Esophagus muscularis mucosa (tissue), 4 donors: ENCODE results near the gene KCNA1. TPM values are rescaled to one million over a fixed set of nuclear protein-coding genes. Genes with fewer than 3 reads are reported as not detected.

Source experiments
- DNase-seq: peaks from one replicate; pipeline ENCODE4 v3.0.0-alpha.2; 2017; ENCODE audit errors: extremely low spot score
- H3K27ac ChIP-seq, 4 donors: fragments of 200-600 bp; sonication (generic); replicated peaks in 1 of 4; 1 replicate in 3 of 4; 2 replicates in 1 of 4; pipeline ENCODE4 v1.5.1; 2016 to 2019; ENCODE audit warnings: mild to moderate bottlenecking in 1 of 4
- H3K27me3 ChIP-seq, 4 donors: fragments of 200-600 bp; sonication (generic); one replicate each; pipeline versions ENCODE4 v1.5.1 to v1.6.0; 2016 to 2019
- H3K36me3 ChIP-seq, 4 donors: fragments of 200-600 bp; sonication (generic); one replicate each; pipeline ENCODE4 v1.5.1; 2016 to 2019
- H3K4me1 ChIP-seq, 4 donors: fragments of 200-600 bp; sonication (generic); one replicate each; pipeline ENCODE4 v1.5.1; 2016 to 2019
- H3K4me3 ChIP-seq, 4 donors: fragments of 200-600 bp; sonication (generic); 1 replicate in 2 of 4; 2 replicates in 2 of 4; pipeline ENCODE4 v1.5.1; 2016 to 2019; ENCODE audit warnings: mild to moderate bottlenecking in 4 of 4, moderate library complexity in 1 of 4
- H3K9me3 ChIP-seq, 4 donors: fragments of 200-600 bp; sonication (generic); 1 replicate in 3 of 4; 2 replicates in 1 of 4; pipeline ENCODE4 v1.5.1; 2016 to 2019
- EP300 ChIP-seq: sonication (generic); formaldehyde crosslinking; IDR thresholded peaks from one replicate; pipeline ENCODE4 v1.6.1; 2017; ENCODE audit warnings: antibody characterized with exemption
- POLR2A ChIP-seq: fragments of 450-650 bp; IDR thresholded peaks from one replicate; pipeline ENCODE4 v1.6.1; 2017; ENCODE audit warnings: antibody characterized with exemption, moderate library complexity, mild to moderate bottlenecking, low read depth
- POLR2AphosphoS5 ChIP-seq, 2 donors: sonication (generic); formaldehyde crosslinking; IDR thresholded peaks; one replicate each; pipeline ENCODE4 v1.6.1; 2017; ENCODE audit warnings: antibody characterized with exemption in 2 of 2
- WGBS: methylation state at CpG from one replicate; pipeline ENCODE4 v1.1.5; 2018; 5-methylcytosine and 5-hydroxymethylcytosine counted together
- intact Hi-C: fragments of 100-400 bp; cut with DNase I; formaldehyde crosslinking; loops from one replicate; pipeline ENCODE4 v1.15.1; 2023
- total RNA-seq, 4 donors: library from RNA; depleted of rRNA; stranded (reverse); fragments of >200 nt; gene quantifications; one replicate each; pipeline versions ENCODE4 v1.1.0 to v1.2.1, GENCODE V29; 2016
- TF ChIP-seq, protein P1 (sequence below), 3 experiments: fragments of 200-600 bp in 2 of 3; fragments of 450-650 bp in 1 of 3; sonication (generic) in 2 of 3; IDR thresholded peaks; one replicate each; pipeline ENCODE4 v1.5.1; 2017 to 2019; ENCODE audit warnings: antibody characterized with exemption in 3 of 3, mild to moderate bottlenecking in 2 of 3, moderate library complexity in 1 of 3

Gene KCNA1
- total RNA-seq, 4 donors from 2014 or later, result 0.17 to 0.71 TPM; not detected in 2

DNA sequence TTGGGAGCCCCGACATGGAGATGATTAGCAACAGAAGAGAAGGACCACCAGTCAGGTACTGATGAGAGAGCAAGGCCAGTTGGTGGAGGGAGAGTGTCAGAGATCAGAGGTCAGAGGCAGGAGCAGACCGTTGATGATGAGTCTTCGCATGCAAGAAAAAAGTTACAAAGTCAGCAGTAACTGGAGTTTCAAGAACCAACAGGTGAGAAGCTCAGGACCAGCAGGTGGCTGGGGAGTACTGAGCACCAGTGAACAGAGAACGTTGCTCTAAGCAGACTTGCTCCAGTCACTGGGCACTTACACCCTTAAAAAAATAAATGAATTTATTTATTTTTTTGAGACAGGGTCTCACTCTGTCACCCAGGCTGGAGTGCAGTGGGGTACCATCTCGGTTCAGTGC is 44.5 kb upstream of the KCNA1 start:
- Histone ChIP-seq H3K4me3 (no peak overlapping the region), H3K27ac (no peak overlapping the region), H3K4me1 (peaks cover 2 to 31% (median 20%) of the 10 kb centered on the region in 4 donors), H3K9me3 (no peaks in the 10 kb centered on the region), H3K27me3 (peaks cover 0 to 20% (median 0%) of the 10 kb centered on the region in 4 donors), H3K36me3 (no peaks in the 10 kb centered on the region)
- 55% methylated on average over 5 of the region's 5 CpGs for WGBS
- intact Hi-C loops, result no loop called here
- peak; percentile 77 for DNase-seq
- no peak for TF ChIP-seq POLR2A
- no peak for TF ChIP-seq EP300
- TF ChIP-seq, protein P1, sequence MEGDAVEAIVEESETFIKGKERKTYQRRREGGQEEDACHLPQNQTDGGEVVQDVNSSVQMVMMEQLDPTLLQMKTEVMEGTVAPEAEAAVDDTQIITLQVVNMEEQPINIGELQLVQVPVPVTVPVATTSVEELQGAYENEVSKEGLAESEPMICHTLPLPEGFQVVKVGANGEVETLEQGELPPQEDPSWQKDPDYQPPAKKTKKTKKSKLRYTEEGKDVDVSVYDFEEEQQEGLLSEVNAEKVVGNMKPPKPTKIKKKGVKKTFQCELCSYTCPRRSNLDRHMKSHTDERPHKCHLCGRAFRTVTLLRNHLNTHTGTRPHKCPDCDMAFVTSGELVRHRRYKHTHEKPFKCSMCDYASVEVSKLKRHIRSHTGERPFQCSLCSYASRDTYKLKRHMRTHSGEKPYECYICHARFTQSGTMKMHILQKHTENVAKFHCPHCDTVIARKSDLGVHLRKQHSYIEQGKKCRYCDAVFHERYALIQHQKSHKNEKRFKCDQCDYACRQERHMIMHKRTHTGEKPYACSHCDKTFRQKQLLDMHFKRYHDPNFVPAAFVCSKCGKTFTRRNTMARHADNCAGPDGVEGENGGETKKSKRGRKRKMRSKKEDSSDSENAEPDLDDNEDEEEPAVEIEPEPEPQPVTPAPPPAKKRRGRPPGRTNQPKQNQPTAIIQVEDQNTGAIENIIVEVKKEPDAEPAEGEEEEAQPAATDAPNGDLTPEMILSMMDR (IDR thresholded peaks at IDR 0.05), result no peak
- TF ChIP-seq POLR2AphosphoS5 (IDR thresholded peaks at IDR 0.05), result no peak

DNA sequence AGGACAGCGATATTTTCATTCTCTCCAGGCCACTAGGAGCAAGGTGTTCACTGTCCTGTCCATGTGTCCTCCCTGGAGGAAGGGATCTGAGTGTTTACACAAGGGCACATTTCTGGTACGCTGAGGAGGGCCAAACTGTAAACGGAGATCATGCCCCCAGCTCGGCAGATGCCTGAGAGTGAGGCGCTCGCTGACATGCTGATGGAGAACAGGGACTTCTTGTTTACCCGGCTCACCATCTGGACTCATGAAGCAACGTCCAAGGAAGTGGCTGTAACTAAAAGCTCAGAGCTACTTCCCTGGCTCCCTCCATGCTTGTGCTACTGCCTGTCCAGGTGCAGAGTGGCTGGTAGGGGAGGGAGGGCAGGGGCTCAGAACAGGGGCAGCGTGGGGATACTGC is 43.4 kb upstream of the KCNA1 start:
- WGBS, result 28% methylated on average over 4 of the region's 9 CpGs
- Histone ChIP-seq H3K4me3 (no peak overlapping the region), H3K36me3 (no peaks in the 10 kb centered on the region), H3K27me3 (peaks cover 0 to 26% (median under 1%) of the 10 kb centered on the region in 4 donors), H3K9me3 (no peaks in the 10 kb centered on the region), H3K27ac (no peak overlapping the region), H3K4me1 (peaks cover 0 to 22% (median 15%) of the 10 kb centered on the region in 4 donors)
- peak; percentile 63 to 66 for TF ChIP-seq POLR2AphosphoS5 (IDR thresholded peaks at IDR 0.05)
- TF ChIP-seq, protein P1 (IDR thresholded peaks at IDR 0.05), result no peak
- no peak for TF ChIP-seq POLR2A
- intact Hi-C loops, result no loop called here
- peak; percentile 85 for DNase-seq

DNA sequence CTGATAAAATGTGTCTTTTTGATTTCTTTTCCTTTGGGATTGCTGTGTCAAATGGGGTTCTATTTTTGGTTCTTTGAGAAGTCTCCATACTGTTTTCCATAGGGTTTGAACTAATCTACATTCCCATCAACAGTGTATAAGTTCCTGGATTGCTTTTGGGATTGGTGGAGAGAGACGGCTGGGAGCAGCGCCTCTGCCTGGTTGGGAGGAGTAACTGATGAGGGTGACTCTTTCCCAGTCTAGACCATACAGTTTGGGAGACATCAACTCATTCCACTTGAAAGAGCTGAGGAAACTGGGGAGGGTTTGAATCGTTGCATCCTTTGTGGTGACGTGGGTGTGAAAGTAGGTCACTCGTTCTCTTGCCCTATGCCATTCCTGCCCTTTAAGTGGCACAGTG is 42.3 kb upstream of the KCNA1 start:
- no peak overlapping the region for H3K4me3 ChIP-seq
- WGBS, result 94% methylated on average over 5 of the region's 5 CpGs
- H3K4me1 ChIP-seq, result peaks cover 0 to 22% (median 15%) of the 10 kb centered on the region in 4 donors
- H3K27me3 ChIP-seq, result peaks cover 0 to 35% (median 3%) of the 10 kb centered on the region in 4 donors
- no peaks in the 10 kb centered on the region for H3K36me3 ChIP-seq
- TF ChIP-seq POLR2A, result no peak
- TF ChIP-seq, protein P1 (IDR thresholded peaks at IDR 0.05), result no peak
- TF ChIP-seq POLR2AphosphoS5 (IDR thresholded peaks at IDR 0.05), result no peak
- TF ChIP-seq EP300, result no peak
- peak; percentile 45 for DNase-seq
- intact Hi-C loops, result no loop called here
- no peaks in the 10 kb centered on the region for H3K9me3 ChIP-seq
- no peak overlapping the region for H3K27ac ChIP-seq

DNA sequence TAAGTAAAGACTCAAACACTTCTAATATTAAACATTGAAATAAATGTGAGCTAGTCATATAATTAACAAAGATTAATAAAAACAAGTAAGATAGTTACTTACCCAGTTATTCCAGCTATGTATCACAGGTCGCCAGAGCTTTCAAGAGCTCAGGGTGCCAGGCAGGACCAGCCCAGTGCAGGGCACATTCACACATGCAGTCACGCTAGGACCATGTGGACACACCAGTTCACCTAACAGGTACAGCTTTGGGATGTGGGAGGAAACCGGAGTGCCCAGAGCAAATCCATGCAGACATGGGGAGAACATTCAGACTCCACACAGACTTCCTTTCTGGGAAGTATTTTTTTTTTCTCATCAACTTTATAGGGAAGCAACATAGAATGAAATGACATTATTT is 39.3 kb upstream of the KCNA1 start:
- DNase-seq, result peak; percentile 68
- Histone ChIP-seq H3K9me3 (no peaks in the 10 kb centered on the region), H3K27ac (no peak overlapping the region), H3K36me3 (no peaks in the 10 kb centered on the region), H3K27me3 (peaks cover 0 to 38% (median 3%) of the 10 kb centered on the region in 4 donors), H3K4me3 (no peak overlapping the region), H3K4me1 (peaks cover 0 to 13% (median 10%) of the 10 kb centered on the region in 4 donors)
- WGBS, result 81% methylated on average over 3 of the region's 3 CpGs
- intact Hi-C loops, result no loop called here
- TF ChIP-seq EP300, result no peak
- no peak for TF ChIP-seq POLR2AphosphoS5 (IDR thresholded peaks at IDR 0.05)
- TF ChIP-seq, protein P1 (IDR thresholded peaks at IDR 0.05), result no peak
- no peak for TF ChIP-seq POLR2A

DNA sequence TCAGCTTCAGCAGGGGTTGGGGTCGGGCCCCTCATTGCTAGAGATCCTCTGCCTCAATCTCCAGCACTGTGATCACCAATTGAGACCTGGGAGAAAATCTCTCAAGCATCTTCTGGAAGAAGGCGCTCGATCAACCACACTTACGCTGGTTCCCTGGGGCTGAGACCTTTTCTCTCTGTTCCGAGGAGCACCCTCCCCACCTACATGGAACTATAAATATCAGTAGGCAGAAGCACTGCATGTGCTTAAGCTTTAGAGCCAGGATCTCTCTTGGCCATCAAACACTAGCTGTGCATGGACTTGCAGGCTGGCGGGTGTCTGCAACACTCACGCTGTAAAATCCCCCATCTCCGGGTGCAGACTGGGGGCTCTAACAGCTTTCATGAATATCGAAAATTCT is 38.2 kb upstream of the KCNA1 start:
- Histone ChIP-seq H3K27ac (no peak overlapping the region), H3K4me1 (peaks cover 0 to 3% (median 2%) of the 10 kb centered on the region in 4 donors), H3K27me3 (peaks cover 0 to 28% (median 3%) of the 10 kb centered on the region in 4 donors), H3K4me3 (no peak overlapping the region), H3K9me3 (no peaks in the 10 kb centered on the region), H3K36me3 (no peaks in the 10 kb centered on the region)
- DNase-seq, result peak; percentile 81
- intact Hi-C loops, result no loop called here
- TF ChIP-seq POLR2A (no peak), EP300 (no peak), POLR2AphosphoS5 (IDR thresholded peaks at IDR 0.05) (no peak)
- TF ChIP-seq, protein P1 (IDR thresholded peaks at IDR 0.05), result no peak
- 91% methylated on average over 9 of the region's 9 CpGs for WGBS
